PC-9 (cell line): Measurements from ENCODE around the gene ANAPC15. TPM values are rescaled to one million over a fixed set of nuclear protein-coding genes. Genes with fewer than 3 reads are reported as not detected.

Experiments used
- BruUV-seq: library from RNA; stranded (reverse); fragments of 400-500 nt; replicated peaks from 2 replicates; lab custom pipeline; 2021; lab: Mats Ljungman, UMichigan
- CTCF ChIA-PET: fragments of 300-600 bp; sonication (Branson Sonifier 250); formaldehyde crosslinking; loops from one replicate; lab custom pipeline; 2022; ENCODE audit warnings: antibody characterized with exemption; lab: Charles Lee
- POLR2A ChIA-PET: fragments of 300-600 bp; sonication (Branson Sonifier 250); formaldehyde crosslinking; loops from one replicate; lab custom pipeline; 2022; ENCODE audit warnings: antibody characterized with exemption; ENCODE audit not compliant: unreplicated experiment; lab: Charles Lee
- DNase-seq, 2 experiments: peaks; one replicate each; pipeline versions ENCODE4 v3.0.0 to v3.0.0-alpha.2; 2015 to 2022; ENCODE audit warnings: mixed read lengths in 1 of 2
- H2AFZ ChIP-seq: fragments of 200-600 bp; sonication (generic); 2 replicates; pipeline ENCODE4 v1.8.1; 2017; ENCODE audit warnings: antibody characterized with exemption
- H3F3A ChIP-seq: fragments of 200-600 bp; sonication (generic); 2 replicates; pipeline ENCODE4 v1.8.1; 2017; ENCODE audit warnings: antibody characterized with exemption, mild to moderate bottlenecking, low read depth; ENCODE audit not compliant: insufficient read depth
- H3K27ac ChIP-seq: fragments of 200-600 bp; sonication (generic); 2 replicates; pipeline ENCODE4 v1.6.1; 2016; ENCODE audit warnings: mixed run types
- H3K27me3 ChIP-seq: fragments of 200-600 bp; sonication (generic); 2 replicates; pipeline ENCODE4 v1.6.1; 2016; ENCODE audit warnings: low read depth, mixed run types; ENCODE audit not compliant: insufficient read depth
- H3K36me3 ChIP-seq: fragments of 200-600 bp; sonication (generic); 2 replicates; pipeline ENCODE4 v1.6.1; 2016; ENCODE audit warnings: low read depth, mixed run types
- H3K4me1 ChIP-seq: fragments of 200-600 bp; sonication (generic); replicated peaks from 2 replicates; pipeline ENCODE4 v1.6.1; 2016; ENCODE audit warnings: mixed run types; ENCODE audit not compliant: insufficient read depth
- H3K4me2 ChIP-seq: fragments of 200-600 bp; sonication (generic); 2 replicates; pipeline ENCODE4 v1.6.1; 2017; ENCODE audit warnings: mixed run types
- H3K4me3 ChIP-seq: fragments of 200-600 bp; sonication (generic); 2 replicates; pipeline ENCODE4 v1.6.1; 2016; ENCODE audit warnings: mixed run types
- H3K79me2 ChIP-seq: fragments of 200-600 bp; sonication (generic); 2 replicates; pipeline ENCODE4 v1.6.1; 2017; ENCODE audit warnings: low read depth, mixed run types
- H3K9me2 ChIP-seq: fragments of 200-600 bp; sonication (generic); 2 replicates; pipeline ENCODE4 v1.8.1; 2017; ENCODE audit warnings: mild to moderate bottlenecking; ENCODE audit not compliant: insufficient read depth
- H3K9me3 ChIP-seq: fragments of 200-600 bp; sonication (generic); 2 replicates; pipeline ENCODE4 v1.8.1; 2016; ENCODE audit warnings: low read depth; ENCODE audit not compliant: insufficient read depth
- H4K20me1 ChIP-seq: fragments of 200-600 bp; sonication (generic); 2 replicates; pipeline ENCODE4 v1.8.1; 2017; ENCODE audit not compliant: insufficient read depth
- CTCF ChIP-seq: fragments of 200-600 bp; sonication (generic); conservative IDR thresholded peaks from 2 replicates; pipeline ENCODE4 v1.6.1; 2017; ENCODE audit warnings: mixed run types, antibody characterized with exemption, mild to moderate bottlenecking, moderate library complexity
- EZH2 ChIP-seq: fragments of 200-600 bp; sonication (generic); IDR thresholded peaks from 2 replicates; pipeline ENCODE4 v1.8.0; 2017; ENCODE audit warnings: antibody characterized with exemption, low read depth
- intact Hi-C: fragments of 100-400 bp; cut with micrococcal nuclease; formaldehyde crosslinking; loops from one replicate; pipeline ENCODE4 v1.10.0; 2022; ENCODE audit not compliant: unreplicated experiment
- total RNA-seq: library from RNA; stranded (reverse); gene quantifications from 2 replicates; pipeline ENCODE4 v1.2.3, GENCODE V29; 2021

The ANAPC15 gene
- total RNA-seq, 1 experiment from 2014 or later = 97.8 TPM

- ChIA-PET POLR2A (interaction anchor here (0.6 kb wide), 1 partner anchor 15 kb away, joined by 3 read pairs; no protein-coding TSS in a partner anchor), CTCF (interaction anchor here (0.6 to 0.7 kb wide), 4 partner anchors 33 to 1991 kb away, joined by 3 to 6 read pairs (median 4); no protein-coding TSS in a partner anchor)
- TF ChIP-seq CTCF = no peak
- TF ChIP-seq EZH2 = no peak
- Histone ChIP-seq H3K9me2 (no peaks in the 10 kb centered on the region), H3K27me3 (no peaks in the 10 kb centered on the region), H4K20me1 (no peaks in the 10 kb centered on the region), H3K4me2 (no peak overlapping the region), H3F3A (peaks cover 29% of the 10 kb centered on the region), H2AFZ (no peak overlapping the region), H3K9me3 (no peaks in the 10 kb centered on the region), H3K27ac (no peak overlapping the region), H3K36me3 (0 out of 2 replicates have a peak, but pooled peaks cover 4% of the 10 kb centered on the region), H3K4me3 (no peak overlapping the region), H3K4me1 (peaks cover 20% of the 10 kb centered on the region), H3K79me2 (peaks cover under 1% of the 10 kb centered on the region)
- BruUV-seq = no TSS peak
- intact Hi-C loops = loop anchor here (5.0 kb wide), 2 partner anchors 137 to 158 kb away; partner anchors contain the start of genes INPPL1, RNF121 and XNDC1N
- DNase-seq = no peak
These were observed 27.5 kb downstream of the ANAPC15 start for GRCh38 chr11:72084965-72085364.

- H4K20me1 ChIP-seq = no peaks in the 10 kb centered on the region
- no peaks in the 10 kb centered on the region for H3K27me3 ChIP-seq
- H3K9me2 ChIP-seq = no peaks in the 10 kb centered on the region
- H3K27ac ChIP-seq = no peak overlapping the region
- no peak overlapping the region for H3K4me2 ChIP-seq
- H2AFZ ChIP-seq = no peak overlapping the region
- ChIA-PET CTCF (no interaction called here), POLR2A (interaction anchor here (0.6 kb wide), 1 partner anchor 156 kb away, joined by 5 read pairs; no protein-coding TSS in a partner anchor)
- no peak overlapping the region for H3K4me3 ChIP-seq
- TF ChIP-seq CTCF (no peak), EZH2 (no peak)
- H3K4me1 ChIP-seq = peaks cover 21% of the 10 kb centered on the region
- H3K36me3 ChIP-seq = no peaks in the 10 kb centered on the region
- intact Hi-C loops = loop anchor here (5.0 kb wide), 2 partner anchors 138 to 157 kb away; partner anchors contain the start of genes INPPL1, RNF121 and XNDC1N
- peaks cover 10% of the 10 kb centered on the region for H3K79me2 ChIP-seq
- peaks cover 36% of the 10 kb centered on the region for H3F3A ChIP-seq
- H3K9me3 ChIP-seq = no peaks in the 10 kb centered on the region
- DNase-seq = no peak
- BruUV-seq = no TSS peak
These were observed 28.4 kb downstream of the ANAPC15 start for GRCh38 chr11:72084076-72084475.

- Histone ChIP-seq H3K9me2 (no peaks in the 10 kb centered on the region), H4K20me1 (no peaks in the 10 kb centered on the region), H3K27ac (no peak overlapping the region), H2AFZ (no peak overlapping the region), H3F3A (peaks cover 36% of the 10 kb centered on the region), H3K4me2 (no peak overlapping the region), H3K79me2 (peaks cover 16% of the 10 kb centered on the region), H3K4me1 (peaks cover 27% of the 10 kb centered on the region), H3K4me3 (no peak overlapping the region), H3K36me3 (no peaks in the 10 kb centered on the region), H3K27me3 (no peaks in the 10 kb centered on the region), H3K9me3 (no peaks in the 10 kb centered on the region)
- ChIA-PET POLR2A (interaction anchor here (0.6 kb wide), 1 partner anchor 156 kb away, joined by 5 read pairs; no protein-coding TSS in a partner anchor), CTCF (no interaction called here)
- no TSS peak for BruUV-seq
- TF ChIP-seq EZH2 = no peak
- TF ChIP-seq CTCF = no peak
- no peak for DNase-seq
- intact Hi-C loops = loop anchor here (5.0 kb wide), 2 partner anchors 139 to 156 kb away; partner anchors contain the start of genes INPPL1, RNF121 and XNDC1N
These were observed 29.1 kb downstream of the ANAPC15 start for GRCh38 chr11:72083414-72083813.
